Liver (tissue), 3 donors: Measurements from ENCODE around the gene CENPU.

Experiments
- CTCF ChIP-seq: fragments of 150-350 bp; IDR thresholded peaks from 2 replicates; pipeline ENCODE4 v1.5.1; 2017; ENCODE audit warnings: improper control_type of control experiment, low read depth, low read length; ENCODE audit not compliant: missing input control
- FOXA1 ChIP-seq: IDR thresholded peaks from 2 replicates; pipeline ENCODE4 v1.6.1; 2016; ENCODE audit warnings: antibody characterized with exemption
- GABPA ChIP-seq, 2 donors: IDR thresholded peaks in 1 of 2; conservative IDR thresholded peaks in 1 of 2; 2 replicates each; pipeline ENCODE4 v1.6.1; 2016; ENCODE audit warnings: antibody characterized with exemption in 2 of 2, mild to moderate bottlenecking in 1 of 2, moderate library complexity in 1 of 2
- HNF4A ChIP-seq, 2 donors: conservative IDR thresholded peaks; 2 replicates each; pipeline ENCODE4 v1.6.1; 2016; ENCODE audit warnings: antibody characterized with exemption in 2 of 2, mild to moderate bottlenecking in 2 of 2
- HNF4G ChIP-seq: IDR thresholded peaks from 2 replicates; pipeline ENCODE4 v1.6.1; 2016; ENCODE audit warnings: antibody characterized with exemption
- JUND ChIP-seq, 2 donors: IDR thresholded peaks; 2 replicates each; pipeline ENCODE4 v1.6.1; 2016; ENCODE audit warnings: antibody characterized with exemption in 2 of 2
- NR2F2 ChIP-seq: IDR thresholded peaks from 2 replicates; pipeline ENCODE4 v1.6.1; 2016; ENCODE audit warnings: antibody characterized with exemption
- RAD21 ChIP-seq, 2 donors: IDR thresholded peaks; 2 replicates each; pipeline ENCODE4 v1.6.1; 2016; ENCODE audit warnings: antibody characterized with exemption in 2 of 2, mild to moderate bottlenecking in 2 of 2
- REST ChIP-seq: IDR thresholded peaks from 2 replicates; pipeline ENCODE4 v1.6.1; 2016; ENCODE audit warnings: antibody characterized with exemption, mild to moderate bottlenecking
- SP1 ChIP-seq: IDR thresholded peaks from 2 replicates; pipeline ENCODE4 v1.6.1; 2018; ENCODE audit warnings: antibody characterized with exemption, mild to moderate bottlenecking
- TF ChIP-seq, protein P1 (sequence below): IDR thresholded peaks from 2 replicates; pipeline ENCODE4 v1.6.1; 2016; ENCODE audit warnings: antibody characterized with exemption
- TF ChIP-seq, protein P2 (sequence below): IDR thresholded peaks from 2 replicates; pipeline ENCODE4 v1.6.1; 2016; ENCODE audit warnings: antibody characterized with exemption
- TF ChIP-seq, protein P3 (sequence below): IDR thresholded peaks from 2 replicates; pipeline ENCODE4 v1.6.1; 2016; ENCODE audit warnings: antibody characterized with exemption
- donor health status: healthy.
- donor health status: healthy.

GRCh38 chr4:184688005-184688404, 45.9 kb downstream of the CENPU start:
- no peak for TF ChIP-seq REST
- TF ChIP-seq JUND (IDR thresholded peaks at IDR 0.05) = no peak
- no peak for TF ChIP-seq CTCF
- TF ChIP-seq NR2F2 = no peak
- no peak for TF ChIP-seq HNF4A (conservative IDR thresholded peaks at IDR 0.05)
- TF ChIP-seq, protein P1, sequence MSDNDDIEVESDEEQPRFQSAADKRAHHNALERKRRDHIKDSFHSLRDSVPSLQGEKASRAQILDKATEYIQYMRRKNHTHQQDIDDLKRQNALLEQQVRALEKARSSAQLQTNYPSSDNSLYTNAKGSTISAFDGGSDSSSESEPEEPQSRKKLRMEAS = no peak
- TF ChIP-seq, protein P2, sequence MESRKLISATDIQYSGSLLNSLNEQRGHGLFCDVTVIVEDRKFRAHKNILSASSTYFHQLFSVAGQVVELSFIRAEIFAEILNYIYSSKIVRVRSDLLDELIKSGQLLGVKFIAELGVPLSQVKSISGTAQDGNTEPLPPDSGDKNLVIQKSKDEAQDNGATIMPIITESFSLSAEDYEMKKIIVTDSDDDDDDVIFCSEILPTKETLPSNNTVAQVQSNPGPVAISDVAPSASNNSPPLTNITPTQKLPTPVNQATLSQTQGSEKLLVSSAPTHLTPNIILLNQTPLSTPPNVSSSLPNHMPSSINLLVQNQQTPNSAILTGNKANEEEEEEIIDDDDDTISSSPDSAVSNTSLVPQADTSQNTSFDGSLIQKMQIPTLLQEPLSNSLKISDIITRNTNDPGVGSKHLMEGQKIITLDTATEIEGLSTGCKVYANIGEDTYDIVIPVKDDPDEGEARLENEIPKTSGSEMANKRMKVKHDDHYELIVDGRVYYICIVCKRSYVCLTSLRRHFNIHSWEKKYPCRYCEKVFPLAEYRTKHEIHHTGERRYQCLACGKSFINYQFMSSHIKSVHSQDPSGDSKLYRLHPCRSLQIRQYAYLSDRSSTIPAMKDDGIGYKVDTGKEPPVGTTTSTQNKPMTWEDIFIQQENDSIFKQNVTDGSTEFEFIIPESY = no peak
- TF ChIP-seq SP1 = no peak
- no peak for TF ChIP-seq RAD21 (IDR thresholded peaks at IDR 0.05)
- no peak for TF ChIP-seq FOXA1
- TF ChIP-seq GABPA (IDR thresholded peaks at IDR 0.05 in 1 of 2, conservative IDR thresholded peaks at IDR 0.05 in 1 of 2) = no peak
- TF ChIP-seq HNF4G = no peak
- TF ChIP-seq, protein P3, sequence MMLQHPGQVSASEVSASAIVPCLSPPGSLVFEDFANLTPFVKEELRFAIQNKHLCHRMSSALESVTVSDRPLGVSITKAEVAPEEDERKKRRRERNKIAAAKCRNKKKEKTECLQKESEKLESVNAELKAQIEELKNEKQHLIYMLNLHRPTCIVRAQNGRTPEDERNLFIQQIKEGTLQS = no peak
